Sigmoid colon (tissue), 4 donors: ENCODE measurements around the gene CTPS2.

Experiments
- CTCF ChIP-seq, 4 experiments: fragments of 450-650 bp in 3 of 4; fragments of 200-600 bp in 1 of 4; IDR thresholded peaks; one replicate each; pipeline ENCODE4 v1.5.1; 2016 to 2019; ENCODE audit warnings: antibody characterized with exemption in 4 of 4, mild to moderate bottlenecking in 3 of 4, moderate library complexity in 2 of 4
- EP300 ChIP-seq, 4 donors: sonication (generic); formaldehyde crosslinking; IDR thresholded peaks; one replicate each; pipeline ENCODE4 v1.6.1; 2017; ENCODE audit warnings: antibody characterized with exemption in 4 of 4
- POLR2A ChIP-seq, 2 donors: fragments of 450-650 bp; IDR thresholded peaks; one replicate each; pipeline ENCODE4 v1.6.1; 2016; ENCODE audit warnings: antibody characterized with exemption in 2 of 2, mild to moderate bottlenecking in 2 of 2, moderate library complexity in 2 of 2
- POLR2AphosphoS5 ChIP-seq, 4 donors: sonication (generic); formaldehyde crosslinking; IDR thresholded peaks; one replicate each; pipeline ENCODE4 v1.6.1; 2017; ENCODE audit warnings: antibody characterized with exemption in 4 of 4

- no peak for TF ChIP-seq POLR2A (IDR thresholded peaks at IDR 0.05)
- no peak for TF ChIP-seq CTCF (IDR thresholded peaks at IDR 0.05)
- no peak for TF ChIP-seq EP300 (IDR thresholded peaks at IDR 0.05)
- TF ChIP-seq POLR2AphosphoS5 (IDR thresholded peaks at IDR 0.05): no peak
These were observed 76.9 kb downstream of the CTPS2 start for GRCh38 chrX:16635596-16635995.
